Adrenal gland (tissue), 12 donors: Measurements from ENCODE around the gene ZDHHC14. TPM values are rescaled to one million over a fixed set of nuclear protein-coding genes. Genes with fewer than 3 reads are reported as not detected.
"Not testable (repeated sequence)": the region's sequence is repeated elsewhere in the genome, so short reads cannot be mapped to it uniquely, and the experiment has no call there.

Source experiments
- DNase-seq, 7 donors: peaks; one replicate each; pipeline ENCODE4 v3.0.0-alpha.2; 2019 to 2020
- H3K27ac ChIP-seq, 5 donors: fragments of 200-600 bp; sonication (generic) in 4 of 5; 1 replicate in 3 of 5; 2 replicates in 2 of 5; pipeline versions ENCODE4 v1.5.1 to v1.8.0; 2016 to 2020; ENCODE audit warnings: mild to moderate bottlenecking in 1 of 5
- H3K27me3 ChIP-seq: fragments of 200-600 bp; 2 replicates; pipeline ENCODE4 v1.8.0; 2021
- H3K36me3 ChIP-seq, 2 donors: fragments of 200-600 bp; replicated peaks in 1 of 2; 1 replicate in 1 of 2; 2 replicates in 1 of 2; pipeline versions ENCODE4 v1.5.1 to v1.8.0; 2018 to 2022
- H3K4me1 ChIP-seq, 2 donors: fragments of 200-600 bp; replicated peaks in 1 of 2; 1 replicate in 1 of 2; 2 replicates in 1 of 2; pipeline versions ENCODE4 v1.5.1 to v1.8.0; 2018 to 2021
- H3K4me3 ChIP-seq, 4 donors: fragments of 200-600 bp; sonication (generic) in 3 of 4; one replicate each; pipeline ENCODE4 v1.5.1; 2016 to 2018
- H3K9me3 ChIP-seq, 3 donors: fragments of 200-600 bp; sonication (generic) in 1 of 3; replicated peaks in 1 of 3; 1 replicate in 2 of 3; 2 replicates in 1 of 3; pipeline versions ENCODE4 v1.5.1 to v1.8.0; 2016 to 2021
- POLR2A ChIP-seq, 2 donors: fragments of 450-650 bp; IDR thresholded peaks; one replicate each; pipeline ENCODE4 v1.6.1; 2017; ENCODE audit warnings: antibody characterized with exemption in 2 of 2, mild to moderate bottlenecking in 2 of 2, moderate library complexity in 1 of 2
- WGBS, 4 donors: extraction: QIAGEN DNeasy Blood & Tissue Kit in 2 of 4; methylation state at CpG; one replicate each; pipeline versions ENCODE4 v1.1.5 to v1.1.7; 2013 to 2017; 5-methylcytosine and 5-hydroxymethylcytosine counted together
- intact Hi-C, 2 donors: fragments of 100-400 bp; cut with DNase I; formaldehyde crosslinking; loops; one replicate each; pipeline versions ENCODE4 v1.14.1 to v1.15.0; 2022 to 2023
- polyA plus RNA-seq, 3 donors: library from polyadenylated mRNA; stranded (reverse); fragments of 200-250 nt in 2 of 3; fragments of 350-450 nt in 1 of 3; fragmentation: Illumina TruSeq in 1 of 3; extraction: RNeasy Lipid Tissue Mini Kit (QIAGEN cat#74804) in 1 of 3; gene quantifications; one replicate each; pipeline ENCODE4 v1.2.3, GENCODE V29; 2013 to 2014
- total RNA-seq, 9 donors: library from RNA; depleted of rRNA in 4 of 9; stranded (reverse); fragments of >200 nt in 4 of 9; fragments of 120-200 nt in 1 of 9; fragmentation: NEBNext Ultra II Directional in 1 of 9; extraction: Animal tissue kit (Norgen Biotek cat#: 25700) in 1 of 9; gene quantifications; one replicate each; pipeline versions ENCODE4 v1.1.0 to v1.2.4, GENCODE V29; 2013 to 2023
- TF ChIP-seq, protein P1 (sequence below), 6 experiments: fragments of 450-650 bp in 4 of 6; fragments of 200-600 bp in 2 of 6; sonication (generic) in 1 of 6; IDR thresholded peaks; 1 replicate in 5 of 6; 2 replicates in 1 of 6; pipeline versions ENCODE4 v1.5.1 to v1.8.0; 2016 to 2021; ENCODE audit warnings: antibody characterized with exemption in 6 of 6, mild to moderate bottlenecking in 2 of 6, moderate library complexity in 1 of 6
- donor health status: healthy with polysubstance abuse.
- donor health status: Bipolar disorder and iron deficiency.
- donor health status: DM: yes; HTN: yes; CAD: no.
- donor health status: DM: no; HTN: no; CAD: no.
- donor health status: DM: no; HTN: no; CAD: no.
- donor health status: DM: yes; HTN: yes; CAD: no.

Gene ZDHHC14
- total and polyA plus RNA-seq, 12 donors, result 3.8 to 14.3 (median 8.8) TPM

DNA sequence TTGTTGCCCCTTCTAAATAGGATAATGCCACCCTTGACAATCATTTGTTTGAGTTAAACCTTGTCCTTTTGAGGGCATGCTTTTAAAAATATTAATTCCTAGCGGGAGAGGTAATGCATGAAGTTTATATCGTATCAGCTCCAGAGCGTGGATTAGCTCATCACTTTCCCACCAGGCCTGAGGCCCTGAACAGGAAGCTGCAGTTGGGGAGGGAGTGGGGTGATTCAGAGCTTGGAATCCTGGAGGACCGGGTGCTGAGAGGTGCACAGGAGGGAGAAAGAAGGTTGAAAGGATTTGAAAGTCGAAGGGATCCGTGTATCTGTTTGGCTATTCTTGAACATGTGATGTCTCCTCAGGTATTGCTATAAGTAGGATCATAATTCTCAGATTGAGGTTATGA, 25.0 kb downstream of the ZDHHC14 start:
- no peaks in the 10 kb centered on the region for H3K9me3 ChIP-seq
- H3K27me3 ChIP-seq, result no peaks in the 10 kb centered on the region
- TF ChIP-seq, protein P1, sequence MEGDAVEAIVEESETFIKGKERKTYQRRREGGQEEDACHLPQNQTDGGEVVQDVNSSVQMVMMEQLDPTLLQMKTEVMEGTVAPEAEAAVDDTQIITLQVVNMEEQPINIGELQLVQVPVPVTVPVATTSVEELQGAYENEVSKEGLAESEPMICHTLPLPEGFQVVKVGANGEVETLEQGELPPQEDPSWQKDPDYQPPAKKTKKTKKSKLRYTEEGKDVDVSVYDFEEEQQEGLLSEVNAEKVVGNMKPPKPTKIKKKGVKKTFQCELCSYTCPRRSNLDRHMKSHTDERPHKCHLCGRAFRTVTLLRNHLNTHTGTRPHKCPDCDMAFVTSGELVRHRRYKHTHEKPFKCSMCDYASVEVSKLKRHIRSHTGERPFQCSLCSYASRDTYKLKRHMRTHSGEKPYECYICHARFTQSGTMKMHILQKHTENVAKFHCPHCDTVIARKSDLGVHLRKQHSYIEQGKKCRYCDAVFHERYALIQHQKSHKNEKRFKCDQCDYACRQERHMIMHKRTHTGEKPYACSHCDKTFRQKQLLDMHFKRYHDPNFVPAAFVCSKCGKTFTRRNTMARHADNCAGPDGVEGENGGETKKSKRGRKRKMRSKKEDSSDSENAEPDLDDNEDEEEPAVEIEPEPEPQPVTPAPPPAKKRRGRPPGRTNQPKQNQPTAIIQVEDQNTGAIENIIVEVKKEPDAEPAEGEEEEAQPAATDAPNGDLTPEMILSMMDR (IDR thresholded peaks at IDR 0.05), result no peak
- TF ChIP-seq POLR2A (IDR thresholded peaks at IDR 0.05), result no peak
- no peak for DNase-seq
- H3K27ac ChIP-seq, result no peak overlapping the region
- H3K36me3 ChIP-seq, result no peaks in the 10 kb centered on the region
- intact Hi-C loops, result no loop called here
- no peak overlapping the region for H3K4me3 ChIP-seq
- H3K4me1 ChIP-seq, result no peaks in the 10 kb centered on the region
- 80 to 89% (median 84%) methylated on average over 6 of the region's 6 CpGs for WGBS, 4 donors

- TF ChIP-seq, protein P1 (IDR thresholded peaks at IDR 0.05), result no peak
- TF ChIP-seq POLR2A (IDR thresholded peaks at IDR 0.05), result no peak
- Histone ChIP-seq H3K4me3 (no peak overlapping the region), H3K27ac (no peak overlapping the region), H3K9me3 (no peaks in the 10 kb centered on the region), H3K27me3 (no peaks in the 10 kb centered on the region), H3K4me1 (no peaks in the 10 kb centered on the region), H3K36me3 (no peaks in the 10 kb centered on the region)
- DNase-seq, result no peak
- intact Hi-C loops, result no loop called here
- 86 to 90% (median 89%) methylated on average over 7 of the region's 7 CpGs for WGBS, 4 donors
Measured at GRCh38 chr6:157406661-157407060, 25.7 kb downstream of the ZDHHC14 start.

GRCh38 chr6:157407646-157408045, 26.7 kb downstream of the ZDHHC14 start:
- DNase-seq, result no peak
- TF ChIP-seq POLR2A (IDR thresholded peaks at IDR 0.05), result no peak
- TF ChIP-seq, protein P1 (IDR thresholded peaks at IDR 0.05), result no peak
- Histone ChIP-seq H3K4me1 (no peaks in the 10 kb centered on the region), H3K27me3 (no peaks in the 10 kb centered on the region), H3K27ac (no peak overlapping the region), H3K4me3 (no peak overlapping the region), H3K36me3 (no peaks in the 10 kb centered on the region), H3K9me3 (no peaks in the 10 kb centered on the region)
- intact Hi-C loops, result no loop called here
- 82 to 89% (median 87%) methylated on average over 3 of the region's 3 CpGs for WGBS, 4 donors

DNA sequence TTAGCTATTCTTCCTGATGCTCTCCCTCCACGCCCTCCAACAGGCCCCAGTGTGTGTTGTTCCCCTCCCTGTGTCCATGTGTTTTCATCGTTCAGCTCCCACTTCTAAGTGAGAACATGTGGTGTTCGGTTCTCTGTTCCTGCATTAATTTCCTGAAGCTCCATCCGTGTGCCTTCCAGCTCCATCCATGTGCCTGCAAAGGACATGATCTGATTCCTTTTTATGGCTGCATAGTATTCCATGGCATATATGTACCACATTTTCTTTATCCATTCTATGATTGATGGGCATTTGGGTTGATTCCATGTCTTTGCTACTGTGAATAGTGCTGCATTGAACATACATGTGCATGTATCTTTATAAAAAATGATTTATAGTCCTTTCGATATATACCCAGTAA, 27.4 kb downstream of the ZDHHC14 start:
- H3K4me3 ChIP-seq, H3K27ac ChIP-seq, H3K9me3 ChIP-seq, H3K36me3 ChIP-seq, H3K4me1 ChIP-seq, intact Hi-C loops, H3K27me3 ChIP-seq, DNase-seq: not testable (repeated sequence)
- WGBS, 4 donors, result 93 to 98% (median 95%) methylated on average over 5 of the region's 5 CpGs

GRCh38 chr6:157410045-157410444, 29.1 kb downstream of the ZDHHC14 start:
- Histone ChIP-seq H3K4me1 (no peaks in the 10 kb centered on the region), H3K9me3 (no peaks in the 10 kb centered on the region), H3K36me3 (no peaks in the 10 kb centered on the region), H3K27me3 (no peaks in the 10 kb centered on the region), H3K27ac (no peak overlapping the region), H3K4me3 (no peak overlapping the region)
- intact Hi-C loops, result no loop called here
- DNase-seq, result no peak
- no peak for TF ChIP-seq POLR2A (IDR thresholded peaks at IDR 0.05)
- TF ChIP-seq, protein P1 (IDR thresholded peaks at IDR 0.05), result no peak
- WGBS, 4 donors, result 85 to 89% (median 88%) methylated on average over 5 of the region's 5 CpGs
